LNCAP (cell line): ENCODE results near the gene CAD.

ENCODE experiments used
- CTCF ChIP-seq: fragments of 450-650 bp; IDR thresholded peaks from 2 replicates; pipeline ENCODE4 v1.5.1; 2017; ENCODE audit warnings: mild to moderate bottlenecking

Gene CAD

GRCh38 chr2:27217173-27218121 lies at the start of gene CAD:
Gene CAD (plus strand): TSS chr2:27217369. CDS start chr2:27217552, 183 bp downstream.
- no peak for TF ChIP-seq CTCF

- no peak for TF ChIP-seq CTCF
Measured at GRCh38 chr2:27170581-27171337, 46.4 kb upstream of the CAD start.

GRCh38 chr2:27171351-27171848 lies 45.8 kb upstream of the CAD start:
- TF ChIP-seq CTCF: no peak

- no peak for TF ChIP-seq CTCF
Measured at GRCh38 chr2:27174638-27175037, 42.5 kb upstream of the CAD start.

GRCh38 chr2:27175330-27175729 lies 41.8 kb upstream of the CAD start:
- TF ChIP-seq CTCF: no peak

- TF ChIP-seq CTCF: no peak
Measured at GRCh38 chr2:27177441-27178351, 39.5 kb upstream of the CAD start.

- no peak for TF ChIP-seq CTCF
Measured at GRCh38 chr2:27178469-27178868, 38.7 kb upstream of the CAD start.
